Esophagus muscularis mucosa (tissue), 3 donors: ENCODE data around the gene OR6K6.

Experiments used
- CTCF ChIP-seq, 3 experiments: fragments of 200-600 bp in 2 of 3; fragments of 450-650 bp in 1 of 3; sonication (generic) in 2 of 3; IDR thresholded peaks; one replicate each; pipeline ENCODE4 v1.5.1; 2017 to 2019; ENCODE audit warnings: antibody characterized with exemption in 3 of 3, mild to moderate bottlenecking in 2 of 3, moderate library complexity in 1 of 3
- POLR2A ChIP-seq: fragments of 450-650 bp; IDR thresholded peaks from one replicate; pipeline ENCODE4 v1.6.1; 2017; ENCODE audit warnings: antibody characterized with exemption, moderate library complexity, mild to moderate bottlenecking, low read depth

GRCh38 chr1:158799689-158800088 is 45.2 kb downstream of the OR6K6 start:
- TF ChIP-seq CTCF (IDR thresholded peaks at IDR 0.05): no peak
- no peak for TF ChIP-seq POLR2A
